HG03442 (cell line): ENCODE measurements around the gene MDGA2.

Source experiments
- ATAC-seq: cut with Tn5 transposase; IDR thresholded peaks from one replicate; pipeline ENCODE4 v1.9.1; 2021; ENCODE audit warnings: mild to moderate bottlenecking, moderate library complexity; ENCODE audit not compliant: unreplicated experiment

Gene MDGA2

GRCh38 chr14:47155395-47155794 is 520.0 kb downstream of the MDGA2 start:
- ATAC-seq, result no peak

DNA sequence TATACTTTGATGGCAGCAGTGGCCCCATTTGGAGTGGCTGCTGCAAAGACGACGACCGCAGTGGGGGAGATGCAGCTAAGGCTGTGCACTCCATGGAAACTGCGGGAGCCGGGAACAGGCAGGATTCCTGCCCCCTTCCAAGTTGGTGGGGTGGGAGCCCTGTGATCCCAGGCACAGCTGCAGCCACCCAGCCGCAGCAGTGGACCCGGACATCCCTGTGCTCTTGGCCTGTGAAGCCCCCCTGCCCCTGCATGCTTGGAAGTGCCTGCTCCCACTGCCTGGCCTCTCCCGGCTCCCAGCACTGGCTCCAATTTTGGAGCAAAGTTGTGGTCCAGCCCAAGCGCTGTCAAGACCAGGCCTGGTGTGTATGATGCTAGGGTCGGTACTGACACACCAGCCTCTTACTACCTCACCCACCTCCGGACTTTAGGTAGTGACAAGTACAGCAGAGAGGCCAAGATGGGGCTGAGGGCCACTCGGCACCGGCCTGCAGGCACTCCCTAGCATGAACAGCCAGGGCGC is 521.1 kb downstream of the MDGA2 start:
- no peak for ATAC-seq

- ATAC-seq, result no peak
These were observed 521.7 kb downstream of the MDGA2 start for GRCh38 chr14:47153746-47154145.

- ATAC-seq, result no peak
These were observed 525.1 kb downstream of the MDGA2 start for GRCh38 chr14:47150267-47150666.

DNA sequence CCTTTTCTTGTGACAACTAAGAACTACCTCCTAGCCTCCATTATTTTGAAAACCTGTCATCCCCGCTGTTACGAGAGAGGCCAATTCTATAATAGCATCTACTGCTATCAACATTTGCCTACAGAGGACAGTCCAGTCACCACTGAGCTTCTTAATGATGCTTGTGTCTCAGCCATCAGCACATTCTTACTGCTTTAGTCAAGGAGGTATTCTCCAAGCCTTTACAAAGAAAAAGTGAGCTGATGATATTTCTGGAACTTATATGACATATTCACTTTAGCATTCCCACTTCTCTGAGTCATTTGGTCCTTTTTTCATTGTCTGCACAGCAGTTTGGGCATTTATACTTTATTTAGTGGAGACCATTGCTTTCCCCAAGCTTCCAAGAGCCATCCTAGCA is 526.1 kb downstream of the MDGA2 start:
- ATAC-seq, result no peak

GRCh38 chr14:47148686-47149085 is 526.7 kb downstream of the MDGA2 start:
- no peak for ATAC-seq

- ATAC-seq, result no peak
These were observed 554.8 kb downstream of the MDGA2 start for GRCh38 chr14:47120645-47121044.

- ATAC-seq, result no peak
These were observed 571.6 kb downstream of the MDGA2 start for GRCh38 chr14:47103771-47104170.

DNA sequence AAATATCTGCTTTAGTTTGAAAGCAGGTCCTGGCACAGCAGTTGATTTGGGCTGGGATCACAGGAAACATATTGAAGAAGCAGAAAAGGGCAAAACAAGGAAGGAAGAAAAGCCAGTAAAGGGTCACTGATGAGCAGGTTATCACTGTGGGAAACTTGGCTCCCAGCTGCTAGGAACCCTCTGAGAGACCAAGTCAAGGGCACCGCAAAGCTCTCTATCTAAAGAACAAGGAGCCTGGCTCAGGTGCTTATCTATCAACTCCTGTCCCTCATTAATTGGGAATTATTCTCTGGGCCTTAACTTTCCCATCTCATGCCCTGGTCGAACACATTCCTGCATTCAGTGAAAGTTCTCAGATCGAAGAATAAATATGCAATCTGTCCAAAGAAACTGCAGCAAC is 572.9 kb downstream of the MDGA2 start:
- no peak for ATAC-seq

- ATAC-seq, result no peak
These were observed 589.7 kb downstream of the MDGA2 start for GRCh38 chr14:47085678-47086077.

DNA sequence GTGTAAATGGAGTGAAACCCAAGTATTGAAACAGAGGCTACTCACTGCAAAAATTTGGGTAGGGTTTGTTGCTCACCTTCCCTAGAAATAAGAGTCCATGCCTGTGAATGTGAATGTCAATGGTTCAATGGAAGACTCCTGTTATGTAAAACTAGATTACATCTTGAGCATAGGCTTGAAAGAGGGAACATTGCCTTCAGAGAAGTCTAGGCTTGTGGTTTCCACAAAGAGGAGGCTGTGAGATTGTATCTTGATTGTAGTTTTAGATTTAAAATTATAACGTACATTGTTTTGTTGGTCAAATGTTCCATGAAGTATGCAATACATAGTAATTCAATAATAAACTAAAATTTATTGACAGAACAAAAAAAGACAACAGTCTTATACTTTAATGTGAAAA is 610.1 kb downstream of the MDGA2 start:
- ATAC-seq, result no peak

DNA sequence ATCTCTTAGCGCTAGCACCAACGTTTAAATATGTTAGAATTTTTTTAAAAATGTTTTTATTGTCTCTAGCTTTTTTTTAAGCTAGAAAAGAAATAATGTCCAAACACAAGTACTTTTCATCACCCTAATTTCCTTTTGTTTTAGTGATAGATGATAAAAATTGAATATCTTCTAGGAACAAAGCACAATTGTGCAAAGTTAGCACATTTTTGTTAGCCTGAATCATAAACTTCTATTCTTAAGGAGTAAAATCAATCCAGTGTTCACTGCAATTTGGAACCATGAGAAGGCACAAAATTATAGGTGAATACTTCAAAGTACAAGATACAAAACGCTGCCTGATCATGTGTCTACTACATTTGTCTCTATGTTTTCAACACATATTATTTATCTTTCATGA is 615.4 kb downstream of the MDGA2 start:
- no peak for ATAC-seq

DNA sequence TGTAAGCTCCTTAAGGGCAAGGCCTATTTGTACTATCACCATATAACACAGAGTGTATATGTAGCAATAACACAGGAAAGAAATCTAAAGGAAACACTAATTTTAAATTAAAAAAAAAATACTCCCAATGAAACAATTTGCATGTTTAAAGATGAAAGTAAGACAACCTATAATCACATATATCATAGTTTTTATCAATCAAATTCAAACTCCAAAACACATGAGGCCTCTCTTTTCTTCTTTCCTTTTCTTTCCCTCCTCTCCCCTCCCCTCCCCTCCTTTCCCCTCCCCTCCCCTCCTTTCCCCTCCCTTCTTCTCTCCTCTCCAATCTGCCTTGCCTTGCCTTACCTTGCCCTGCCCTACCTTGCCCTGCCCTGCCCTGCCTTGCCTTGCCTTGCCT is 618.0 kb downstream of the MDGA2 start:
- ATAC-seq, result no peak

DNA sequence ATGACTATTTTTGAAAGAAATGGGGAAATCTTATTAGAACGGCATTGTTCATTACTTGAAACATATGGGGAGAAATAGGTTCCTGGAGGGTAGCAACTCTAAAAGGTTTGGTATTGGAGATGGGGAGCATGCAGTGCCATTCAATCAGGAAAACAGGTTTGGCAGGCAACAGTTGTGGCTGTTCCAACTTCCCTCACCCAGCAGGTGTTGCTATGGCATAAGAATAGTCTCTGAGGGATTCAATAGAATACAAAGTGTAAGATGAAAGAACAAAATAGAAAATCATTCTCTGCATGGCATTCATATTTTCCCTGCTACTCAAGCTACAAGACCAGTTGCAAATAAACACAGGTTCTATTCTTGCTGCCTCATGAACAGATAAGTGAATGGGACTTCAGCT is 630.6 kb downstream of the MDGA2 start:
- ATAC-seq, result no peak

GRCh38 chr14:47040550-47040949 is 634.9 kb downstream of the MDGA2 start:
- no peak for ATAC-seq

- ATAC-seq, result no peak
These were observed 636.1 kb downstream of the MDGA2 start for GRCh38 chr14:47039336-47039735.

DNA sequence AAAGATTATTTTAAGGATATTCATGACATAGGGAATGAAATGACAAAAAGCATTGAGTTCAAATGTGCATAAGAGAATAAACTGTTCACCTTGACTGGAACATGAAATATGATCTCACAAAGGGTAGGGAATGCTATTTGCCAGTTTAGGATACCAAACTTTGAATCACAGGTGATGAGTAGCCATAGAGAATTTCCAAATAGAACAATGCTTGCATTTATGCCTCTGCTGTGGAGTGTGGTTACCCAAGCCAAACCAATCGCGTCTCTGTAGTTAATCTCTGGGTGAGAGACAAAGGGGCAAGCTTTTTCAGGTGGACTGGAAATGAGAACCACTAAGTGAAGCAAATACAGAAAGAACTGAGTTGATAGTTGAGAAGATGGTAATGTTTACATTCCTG is 652.7 kb downstream of the MDGA2 start:
- ATAC-seq, result no peak

GRCh38 chr14:47020500-47020899 is 654.9 kb downstream of the MDGA2 start:
- ATAC-seq, result no peak

- ATAC-seq, result no peak
These were observed 662.7 kb downstream of the MDGA2 start for GRCh38 chr14:47012533-47013280.

DNA sequence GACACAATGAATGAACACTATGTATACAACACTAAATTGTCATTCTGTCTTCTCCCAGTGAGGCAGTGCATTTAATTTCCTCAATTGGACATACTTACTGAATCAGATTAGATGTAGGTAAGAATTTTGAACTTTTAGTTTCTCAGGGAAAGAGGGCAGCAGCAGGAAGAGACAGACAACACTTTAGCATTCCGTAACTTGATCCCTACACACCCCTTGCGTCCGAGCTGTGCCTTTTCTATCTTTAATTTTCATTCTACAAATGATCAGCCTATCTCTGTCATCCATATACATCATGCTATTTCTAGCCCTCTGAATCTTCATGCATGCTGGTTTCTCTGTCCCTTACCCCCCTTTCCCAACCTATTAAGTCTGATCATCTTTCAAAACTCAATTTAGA is 665.8 kb downstream of the MDGA2 start:
- ATAC-seq, result no peak

GRCh38 chr14:47008732-47009131 is 666.7 kb downstream of the MDGA2 start:
- no peak for ATAC-seq

DNA sequence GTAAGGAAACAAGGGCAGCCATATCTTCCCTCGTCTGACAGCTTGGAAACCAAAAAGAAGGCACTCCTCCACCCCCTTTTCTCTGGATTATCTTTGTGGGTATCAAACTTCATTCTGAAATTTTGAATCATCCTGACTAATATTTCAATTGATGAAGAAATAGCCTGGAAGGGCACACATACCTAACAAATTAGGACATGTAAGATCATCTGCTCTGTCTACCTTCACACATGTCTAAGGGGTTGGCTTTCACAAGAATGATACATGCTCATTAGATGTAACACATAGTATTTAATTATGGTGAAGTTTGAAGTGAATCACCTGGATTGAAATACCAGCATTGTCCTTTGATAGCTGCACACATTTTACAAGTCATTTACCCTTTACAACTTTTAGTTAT is 675.7 kb downstream of the MDGA2 start:
- no peak for ATAC-seq

- no peak for ATAC-seq
These were observed 685.8 kb downstream of the MDGA2 start for GRCh38 chr14:46989566-46989965.
